HG03521 (cell line): Measurements from ENCODE around the gene MCM3AP.
"Not testable (repeated sequence)": the region's sequence is repeated elsewhere in the genome, so short reads cannot be mapped to it uniquely, and the experiment has no call there.

Experiments used
- ATAC-seq: cut with Tn5 transposase; IDR thresholded peaks from one replicate; pipeline ENCODE4 v1.9.1; 2021; ENCODE audit warnings: mild to moderate bottlenecking, moderate library complexity; ENCODE audit not compliant: unreplicated experiment

The MCM3AP gene

GRCh38 chr21:46245213-46245915 lies 40.0 kb downstream of the MCM3AP start:
- ATAC-seq = no peak

GRCh38 chr21:46244602-46245001 lies 40.8 kb downstream of the MCM3AP start:
- ATAC-seq = no peak

- no peak for ATAC-seq
Measured at GRCh38 chr21:46243960-46244361, 41.5 kb downstream of the MCM3AP start.

- ATAC-seq = no peak
Measured at GRCh38 chr21:46243325-46243724, 42.1 kb downstream of the MCM3AP start.

- ATAC-seq = not testable (repeated sequence)
Measured at GRCh38 chr21:46241577-46241976, 43.8 kb downstream of the MCM3AP start.

GRCh38 chr21:46239817-46240325 lies 45.5 kb downstream of the MCM3AP start:
- no peak for ATAC-seq

- no peak for ATAC-seq
Measured at GRCh38 chr21:46237474-46237873, 47.9 kb downstream of the MCM3AP start.

- ATAC-seq = no peak
Measured at GRCh38 chr21:46234436-46234950, 50.9 kb downstream of the MCM3AP start.

GRCh38 chr21:46229923-46230260 lies 55.5 kb downstream of the MCM3AP start:
- ATAC-seq = no peak

GRCh38 chr21:46229133-46229922 lies 56.1 kb downstream of the MCM3AP start:
- ATAC-seq = peak; percentile 32

GRCh38 chr21:46228345-46229051 lies 56.9 kb downstream of the MCM3AP start, which contains the start of gene LSS:
Gene LSS, minus strand, starts transcription at chr21:46228774. Its CDS starts 29 bp downstream, at chr21:46228745.
- peak; percentile 91 for ATAC-seq

- no peak for ATAC-seq
Measured at GRCh38 chr21:46227811-46228344, 57.5 kb downstream of the MCM3AP start.

- ATAC-seq = no peak
Measured at GRCh38 chr21:46226920-46227599, 58.4 kb downstream of the MCM3AP start.

GRCh38 chr21:46226146-46226545 lies 59.3 kb downstream of the MCM3AP start:
- no peak for ATAC-seq

- ATAC-seq = not testable (repeated sequence)
Measured at GRCh38 chr21:46223661-46224060, 61.8 kb downstream of the MCM3AP start.

GRCh38 chr21:46223217-46223616 lies 62.2 kb downstream of the MCM3AP start:
- no peak for ATAC-seq

GRCh38 chr21:46222436-46223116 lies 62.8 kb downstream of the MCM3AP start:
- no peak for ATAC-seq

GRCh38 chr21:46221664-46222435 lies 63.6 kb downstream of the MCM3AP start:
- ATAC-seq = no peak

- no peak for ATAC-seq
Measured at GRCh38 chr21:46220847-46221246, 64.6 kb downstream of the MCM3AP start.
